HG03469 (cell line): ENCODE results near the gene PSMD9.
"Not testable (repeated sequence)": the region's sequence is repeated elsewhere in the genome, so short reads cannot be mapped to it uniquely, and the experiment has no call there.

Experiments
- ATAC-seq: cut with Tn5 transposase; IDR thresholded peaks from one replicate; pipeline ENCODE4 v1.9.1; 2021; ENCODE audit warnings: mild to moderate bottlenecking, moderate library complexity, moderate number of reproducible peaks; ENCODE audit not compliant: unreplicated experiment

Gene PSMD9

DNA sequence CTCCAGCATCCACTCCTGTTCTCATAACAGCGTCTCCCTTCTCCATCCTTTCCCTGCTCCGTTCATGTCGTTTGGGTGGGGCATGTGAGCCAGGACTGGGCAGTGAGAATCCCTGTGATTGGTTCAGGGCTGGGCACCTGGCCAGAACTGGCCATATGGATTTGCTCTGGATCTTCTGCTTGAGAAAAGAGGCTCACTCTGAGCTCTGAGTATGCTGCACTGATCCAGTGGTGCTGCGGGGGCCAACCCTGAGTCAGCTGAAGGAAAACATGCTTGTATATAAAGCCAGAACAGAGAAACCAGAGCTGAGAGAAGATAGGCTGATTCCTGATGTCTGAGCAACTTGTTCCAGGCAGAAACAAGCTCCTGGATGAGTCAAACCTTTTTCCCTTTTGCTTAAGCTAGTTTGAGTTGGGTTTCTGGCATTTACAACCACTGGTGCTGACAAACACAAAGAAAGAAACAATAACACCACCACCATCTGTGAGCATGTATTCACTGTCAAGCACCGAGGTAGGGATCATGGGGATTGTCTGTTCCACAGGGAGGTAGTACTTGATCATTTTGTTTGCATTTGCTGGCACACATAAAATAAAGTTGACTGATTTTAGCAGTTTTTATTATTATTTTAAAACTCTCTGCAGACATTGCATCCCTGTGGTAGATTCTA is 15.9 kb upstream of the PSMD9 start:
- ATAC-seq = no peak

DNA sequence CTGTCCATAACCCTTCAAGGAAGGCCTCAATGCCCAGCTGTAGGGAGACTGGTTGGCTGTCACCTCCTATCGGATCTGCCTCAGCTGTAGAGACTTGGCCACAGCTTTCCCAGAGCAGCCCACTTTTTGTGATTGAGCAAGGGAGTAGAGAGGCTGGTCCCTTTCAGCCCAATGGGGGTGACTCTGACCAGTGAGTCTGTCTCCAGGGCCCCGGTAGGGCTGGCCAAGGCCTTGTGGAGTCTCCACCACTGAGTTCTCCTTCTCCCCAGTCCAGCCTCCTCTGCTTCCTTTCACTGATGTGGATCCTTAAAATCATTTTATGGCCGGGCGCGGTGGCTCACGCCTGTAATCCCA is 15.4 kb upstream of the PSMD9 start:
- no peak for ATAC-seq

- no peak for ATAC-seq
These were observed 14.5 kb upstream of the PSMD9 start for GRCh38 chr12:121874071-121874470.

DNA sequence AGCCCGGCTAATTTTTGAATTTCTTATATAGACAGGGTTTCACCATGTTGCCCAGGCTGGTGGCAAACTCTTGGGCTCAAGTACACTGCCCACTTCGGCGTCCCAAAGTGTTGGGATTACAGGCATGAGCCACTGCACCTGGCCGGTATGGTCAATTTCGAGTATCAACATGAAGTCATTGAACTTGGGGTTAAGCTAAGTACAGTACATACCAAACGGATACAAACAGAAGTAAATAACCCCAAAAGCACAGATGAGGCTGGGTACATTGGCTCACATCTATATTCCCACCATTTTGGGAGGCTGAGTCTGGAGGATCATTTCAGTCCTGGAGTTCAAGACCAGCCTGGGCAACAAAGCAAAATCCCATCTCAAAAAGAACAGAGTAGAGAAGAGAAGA is 13.0 kb upstream of the PSMD9 start:
- no peak for ATAC-seq

GRCh38 chr12:121876080-121876447 is 12.5 kb upstream of the PSMD9 start:
- ATAC-seq = not testable (repeated sequence)

DNA sequence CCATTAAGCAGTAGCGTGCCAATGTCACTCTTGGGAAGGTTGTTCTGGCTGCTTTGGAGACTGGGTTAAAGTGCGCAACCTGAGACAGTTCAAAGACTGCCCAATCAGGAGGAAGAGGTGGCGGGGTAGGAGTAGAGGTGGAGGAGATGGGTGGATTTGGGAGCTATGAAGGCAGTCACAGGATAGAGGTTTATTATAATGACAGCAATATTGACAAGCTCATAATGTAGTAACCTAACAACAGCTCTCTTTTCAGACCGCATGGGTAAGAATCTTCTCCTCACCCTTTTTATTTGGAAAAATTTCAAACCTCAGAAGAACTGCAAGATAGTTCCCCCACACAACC is 5.3 kb upstream of the PSMD9 start:
- no peak for ATAC-seq

DNA sequence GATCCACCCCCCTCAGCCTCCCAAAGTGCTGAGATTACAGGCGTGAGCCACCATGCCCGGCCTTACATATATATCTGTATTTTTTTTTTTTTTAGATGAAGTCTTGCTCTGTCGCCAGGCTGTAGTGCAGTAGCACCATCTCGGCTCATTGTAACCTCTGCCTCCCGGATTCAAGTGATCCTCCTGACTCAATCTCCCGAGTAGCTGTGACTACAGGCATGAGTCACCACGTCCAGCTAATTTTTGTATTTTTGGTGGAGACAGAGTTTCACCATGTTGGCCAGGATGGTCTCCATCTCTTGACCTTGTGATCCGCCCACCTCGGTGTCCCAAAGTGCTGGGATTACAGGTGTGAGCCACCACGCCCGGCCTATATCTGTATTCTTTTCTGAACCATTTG is 3.5 kb upstream of the PSMD9 start:
- not testable (repeated sequence) for ATAC-seq

DNA sequence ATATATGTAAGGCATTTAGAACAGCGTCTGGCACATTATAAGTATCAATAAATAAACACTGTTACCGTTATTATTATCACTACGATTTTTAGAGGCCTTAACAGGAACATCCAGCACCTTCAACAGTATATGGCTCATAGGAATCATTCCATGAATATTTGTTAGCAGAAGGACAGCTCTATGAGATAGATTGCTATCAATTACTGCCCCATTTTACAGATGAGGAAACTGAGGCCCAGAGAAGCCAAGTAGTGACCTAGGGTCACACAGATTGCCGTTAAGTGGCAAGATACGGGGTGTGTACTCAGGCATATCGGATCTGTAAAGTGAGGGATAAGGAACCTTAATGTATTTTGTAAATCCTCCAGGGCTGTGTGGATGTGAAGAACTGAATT is 510 bp upstream of the PSMD9 start:
- no peak for ATAC-seq

DNA sequence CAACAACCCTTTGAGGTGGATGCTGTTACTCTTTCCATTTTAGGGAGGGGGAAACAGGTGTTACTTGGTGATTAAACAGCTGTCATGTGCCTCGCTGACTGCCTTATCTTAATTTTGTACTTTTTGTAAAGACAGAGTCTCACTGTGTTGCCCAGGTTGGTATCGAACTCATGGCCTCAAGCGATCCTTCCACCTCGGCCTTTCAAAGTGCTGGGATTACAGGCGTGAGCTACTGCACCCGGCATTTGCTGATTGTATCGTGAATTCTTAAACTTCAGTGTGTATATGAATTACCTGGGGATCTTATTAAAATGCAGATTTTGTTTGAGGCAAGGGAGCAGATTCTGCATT is 659 bp downstream of the PSMD9 start:
- ATAC-seq = no peak

DNA sequence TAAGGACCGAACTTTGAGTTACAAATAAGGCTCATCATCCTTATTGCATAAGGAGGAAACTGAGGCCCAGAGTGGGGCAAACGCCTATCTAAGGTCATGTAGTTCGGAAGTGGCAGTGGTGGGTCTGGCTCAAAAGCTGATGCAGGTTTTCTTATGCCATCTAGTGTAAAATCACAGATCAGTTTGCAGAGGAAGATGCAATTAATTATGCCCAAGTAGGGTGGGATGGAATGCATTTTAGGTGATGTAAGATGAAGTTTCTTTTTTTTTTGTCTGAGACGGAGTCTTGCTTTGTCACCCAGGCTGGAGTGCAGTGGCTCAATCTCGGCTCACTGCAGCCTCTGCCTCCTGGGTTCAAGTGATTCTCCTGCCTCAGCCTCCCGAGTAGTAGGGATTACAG is 1.1 kb downstream of the PSMD9 start:
- ATAC-seq = not testable (repeated sequence)

DNA sequence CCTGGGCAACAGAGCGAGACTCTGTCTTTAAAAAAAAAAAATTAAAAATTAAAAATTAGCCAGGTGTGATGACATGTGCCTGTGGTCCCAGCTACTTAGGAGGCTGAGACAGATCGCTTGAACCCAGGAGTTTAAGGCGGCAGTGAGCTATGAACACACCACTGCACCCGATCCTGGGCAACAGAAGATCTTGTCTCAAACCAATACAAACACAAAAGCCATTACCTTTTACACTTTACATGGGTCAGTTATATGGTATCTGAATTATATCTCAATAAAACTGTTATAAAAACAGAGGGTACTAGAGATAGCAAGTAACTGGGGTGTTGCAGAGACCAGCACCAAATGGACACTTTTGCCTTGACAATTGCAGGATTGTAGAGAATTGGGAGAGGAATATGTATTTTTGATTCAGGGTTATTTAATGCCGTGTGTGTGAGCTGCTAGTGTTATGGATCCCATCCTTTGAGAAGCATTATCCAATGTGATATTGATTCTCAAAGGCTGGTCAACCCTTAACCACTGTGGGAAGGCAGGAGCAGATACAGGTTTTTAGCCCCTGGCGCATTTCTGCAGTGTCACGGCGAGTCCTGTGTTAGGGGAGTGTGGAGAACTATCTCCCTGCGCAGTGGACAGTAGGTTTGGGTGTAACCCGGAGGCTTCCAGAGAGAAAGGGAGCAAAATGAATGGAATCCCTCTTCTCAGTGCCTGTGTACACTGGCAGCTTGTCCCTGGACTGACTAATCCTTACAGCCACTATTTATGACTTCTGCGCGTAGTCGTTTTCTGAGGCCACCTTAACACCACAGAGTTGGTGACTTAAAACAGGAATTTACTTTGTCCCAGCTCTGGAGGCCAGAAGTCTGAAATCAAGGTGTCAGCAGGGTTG is 4.3 kb downstream of the PSMD9 start:
- no peak for ATAC-seq

DNA sequence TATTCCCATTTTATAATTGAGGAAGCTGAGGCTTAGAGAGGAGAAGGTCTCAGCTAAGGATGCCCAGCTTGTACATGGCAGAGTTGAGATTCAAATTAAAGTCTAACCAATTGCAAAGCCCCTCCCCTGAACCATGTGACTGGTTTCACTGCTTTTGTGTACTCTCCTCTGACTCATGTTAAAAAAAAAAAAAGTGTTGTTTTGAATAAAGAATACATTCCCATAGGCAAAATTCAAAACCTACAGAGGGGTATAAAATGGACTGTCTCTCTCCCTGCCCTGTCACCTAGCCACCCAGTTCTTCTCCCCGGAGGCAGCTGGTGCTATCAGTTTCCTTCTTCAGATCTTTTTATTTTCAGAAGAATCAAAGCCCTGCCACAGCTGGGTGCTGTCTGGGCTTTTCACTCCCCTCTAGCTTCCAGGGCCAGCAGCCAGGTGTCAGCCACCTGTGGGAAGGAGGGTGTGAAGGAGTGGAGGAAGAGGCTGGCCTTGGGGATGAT is 5.4 kb downstream of the PSMD9 start:
- no peak for ATAC-seq

GRCh38 chr12:121894633-121895032 is 6.0 kb downstream of the PSMD9 start:
- no peak for ATAC-seq

GRCh38 chr12:121898287-121898686 is 9.7 kb downstream of the PSMD9 start:
- no peak for ATAC-seq

- ATAC-seq = no peak
These were observed 11.0 kb downstream of the PSMD9 start for GRCh38 chr12:121899590-121899989.

DNA sequence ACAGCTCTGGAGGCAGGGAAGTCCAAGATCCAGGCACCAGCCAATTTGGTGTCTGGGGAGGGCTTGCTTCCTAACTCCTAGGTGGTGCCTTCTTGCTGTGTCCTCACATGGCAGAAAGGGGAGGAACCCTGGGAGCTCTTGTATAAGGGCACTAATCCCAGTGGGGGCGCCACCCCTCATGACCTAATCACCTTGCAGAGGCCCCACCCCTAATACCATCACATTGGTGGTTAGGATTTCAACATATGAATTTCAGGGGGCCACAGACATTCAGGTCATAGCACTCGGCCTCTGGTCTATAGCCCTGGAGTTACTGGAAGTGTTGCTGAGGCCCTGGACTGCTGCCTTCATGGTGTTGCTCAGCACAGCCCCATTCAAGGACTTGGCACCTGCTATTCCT is 14.6 kb downstream of the PSMD9 start:
- no peak for ATAC-seq

- no peak for ATAC-seq
These were observed 17.2 kb downstream of the PSMD9 start for GRCh38 chr12:121905746-121906145.

DNA sequence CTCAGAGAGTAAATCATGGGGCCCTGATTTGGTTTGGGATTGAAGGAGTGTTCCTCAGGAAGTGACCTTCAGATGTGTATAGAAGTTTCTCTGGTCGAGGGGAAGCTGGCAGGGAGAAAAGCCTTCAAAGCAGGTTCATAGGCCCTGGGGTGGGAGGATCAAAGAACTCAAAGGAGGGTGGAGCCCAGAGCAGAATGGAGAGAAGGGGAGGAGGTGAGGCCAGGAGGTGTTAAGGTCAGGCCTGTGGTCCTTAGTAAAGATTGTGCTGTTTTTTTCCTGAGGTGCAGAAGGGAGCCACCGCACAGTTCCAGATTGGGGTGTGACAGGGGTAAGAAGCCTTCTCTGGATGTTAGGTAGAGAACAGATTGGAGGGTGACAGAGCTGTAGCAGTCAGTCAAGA is 20.1 kb downstream of the PSMD9 start:
- ATAC-seq = no peak

GRCh38 chr12:121911824-121912585 is 23.4 kb downstream of the PSMD9 start:
- no peak for ATAC-seq

DNA sequence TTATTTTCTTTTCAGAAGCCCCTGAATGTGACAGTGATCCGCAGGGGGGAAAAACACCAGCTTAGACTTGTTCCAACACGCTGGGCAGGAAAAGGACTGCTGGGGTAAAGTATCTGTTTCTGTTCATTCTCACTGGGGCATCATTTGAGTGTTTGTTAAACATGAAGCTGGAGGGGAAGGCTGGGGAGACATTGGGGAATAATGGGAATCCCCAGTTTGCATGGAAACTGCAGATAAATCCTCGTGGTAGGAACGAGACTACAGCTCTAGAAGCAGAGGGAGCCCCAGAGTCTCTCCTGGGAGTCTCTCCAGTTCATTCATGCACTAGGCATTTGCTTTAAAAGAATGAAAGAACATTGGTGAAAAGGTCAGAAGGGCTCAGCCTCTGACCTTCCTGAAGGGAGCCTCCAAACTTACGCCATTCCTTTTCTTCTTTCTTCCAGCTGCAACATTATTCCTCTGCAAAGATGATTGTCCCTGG is 27.3 kb downstream of the PSMD9 start:
- no peak for ATAC-seq

DNA sequence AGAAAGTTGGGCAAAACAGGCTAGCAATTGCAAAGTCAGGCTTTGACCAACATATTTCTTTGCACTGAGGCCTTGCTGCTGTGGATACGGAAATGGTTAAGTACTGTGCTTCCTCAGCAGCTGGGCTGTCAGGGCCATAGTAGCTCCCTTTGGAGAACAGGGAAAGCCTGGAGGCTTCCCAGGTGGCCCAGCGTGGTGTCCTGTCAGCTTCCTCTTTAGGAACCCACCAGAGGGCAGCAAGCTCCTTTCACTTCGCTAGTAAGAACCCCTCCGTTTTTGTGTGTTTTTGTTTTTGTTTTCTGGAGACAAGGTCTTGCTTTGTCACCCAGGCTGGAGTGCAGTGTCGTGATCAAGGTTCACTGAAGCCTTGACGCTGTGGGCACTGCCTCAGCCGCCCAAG is 28.1 kb downstream of the PSMD9 start:
- no peak for ATAC-seq
